GM23338 (cell line): ENCODE measurements around the gene ISCU. TPM values are rescaled to one million over a fixed set of nuclear protein-coding genes. Genes with fewer than 3 reads are reported as not detected.
A peak's percentile ranks its signal among the peaks of the same experiment; 100 is the strongest.

ENCODE experiments used
- ATAC-seq: fragments of 200-7000 bp; cut with Tn5 transposase; 3 replicates; pipeline ENCODE4 v1.9.1; 2020
- DNase-seq: peaks from one replicate; pipeline ENCODE4 v3.0.0-alpha.2; 2015; ENCODE audit warnings: low spot score
- H2AFZ ChIP-seq: fragments of 200-600 bp; sonication (generic); 2 replicates; pipeline ENCODE4 v1.8.0; 2016; ENCODE audit warnings: antibody characterized with exemption, mild to moderate bottlenecking, moderate library complexity
- H3F3A ChIP-seq: fragments of 200-600 bp; sonication (generic); replicated peaks from 2 replicates; pipeline ENCODE4 v1.8.0; 2017; ENCODE audit warnings: antibody characterized with exemption, mixed run types, low read depth
- H3K27ac ChIP-seq: fragments of 200-600 bp; sonication (generic); 2 replicates; pipeline ENCODE4 v1.6.1; 2016; ENCODE audit warnings: low read depth
- H3K27me3 ChIP-seq: fragments of 200-600 bp; sonication (generic); 2 replicates; pipeline ENCODE4 v1.8.0; 2016; ENCODE audit warnings: mild to moderate bottlenecking, mixed run types, moderate library complexity; ENCODE audit not compliant: insufficient read depth
- H3K36me3 ChIP-seq: fragments of 200-600 bp; sonication (generic); 2 replicates; pipeline ENCODE4 v1.8.0; 2016; ENCODE audit warnings: mild to moderate bottlenecking; ENCODE audit not compliant: insufficient read depth
- H3K4me1 ChIP-seq: fragments of 200-600 bp; sonication (generic); 2 replicates; pipeline ENCODE4 v1.8.0; 2016; ENCODE audit warnings: mild to moderate bottlenecking, moderate library complexity; ENCODE audit not compliant: insufficient read depth
- H3K4me2 ChIP-seq: fragments of 200-600 bp; sonication (generic); 2 replicates; pipeline ENCODE4 v1.7.1; 2017; ENCODE audit warnings: mixed run types
- H3K4me3 ChIP-seq: fragments of 200-600 bp; sonication (generic); 2 replicates; pipeline ENCODE4 v1.6.1; 2016; ENCODE audit warnings: mixed run types
- H3K79me2 ChIP-seq: fragments of 200-600 bp; sonication (generic); replicated peaks from 2 replicates; pipeline ENCODE4 v1.8.0; 2017; ENCODE audit warnings: mild to moderate bottlenecking; ENCODE audit not compliant: insufficient read depth
- H3K9me2 ChIP-seq: fragments of 200-600 bp; sonication (generic); 2 replicates; pipeline ENCODE4 v1.8.0; 2017; ENCODE audit not compliant: insufficient read depth
- H4K20me1 ChIP-seq: fragments of 200-600 bp; sonication (generic); replicated peaks from 2 replicates; pipeline ENCODE4 v1.8.0; 2017; ENCODE audit warnings: mild to moderate bottlenecking; ENCODE audit not compliant: insufficient read depth
- H3K27ac Mint-ChIP-seq: 2 replicates; pipeline ENCODE4 v1.8.0; 2020; ENCODE audit warnings: inconsistent platforms, mild to moderate bottlenecking, moderate library complexity, mixed read lengths
- H3K27me3 Mint-ChIP-seq: 3 replicates; pipeline ENCODE4 v1.8.0; 2022; ENCODE audit warnings: low read depth, mild to moderate bottlenecking, moderate library complexity, mixed read lengths, inconsistent platforms; ENCODE audit not compliant: insufficient read depth, poor library complexity
- H3K36me3 Mint-ChIP-seq: 3 replicates; pipeline ENCODE4 v1.8.0; 2021; ENCODE audit warnings: low read depth, mild to moderate bottlenecking, inconsistent platforms, moderate library complexity, mixed read lengths
- H3K4me1 Mint-ChIP-seq: 3 replicates; pipeline ENCODE4 v1.8.0; 2020; ENCODE audit warnings: mild to moderate bottlenecking, inconsistent platforms, mixed read lengths
- H3K4me3 Mint-ChIP-seq: 3 replicates; pipeline ENCODE4 v1.8.0; 2021; ENCODE audit warnings: moderate library complexity, mild to moderate bottlenecking, inconsistent platforms, mixed read lengths
- H3K9me3 Mint-ChIP-seq: 3 replicates; pipeline ENCODE4 v1.8.0; 2020; ENCODE audit warnings: moderate library complexity, mild to moderate bottlenecking, inconsistent platforms, mixed read lengths
- CREB1 ChIP-seq: fragments of 250-450 bp; sonication (Bioruptor Pico); IDR thresholded peaks from 2 replicates; pipeline ENCODE4 v1.5.0; 2020; ENCODE audit warnings: low read depth, mild to moderate bottlenecking, moderate library complexity
- CTCF ChIP-seq, 2 experiments: fragments of 200-600 bp in 1 of 2; sonication (generic) in 1 of 2; conservative IDR thresholded peaks; 2 replicates each; pipeline versions ENCODE4 v1.5.1 to v1.6.1; 2016 to 2017; ENCODE audit warnings: antibody characterized with exemption in 2 of 2, low read depth in 2 of 2, mild to moderate bottlenecking in 2 of 2, moderate library complexity in 1 of 2
- JUNB ChIP-seq: IDR thresholded peaks from one replicate; pipeline ENCODE4 v1.6.1; 2016; ENCODE audit warnings: antibody characterized with exemption; ENCODE audit not compliant: unreplicated experiment
- NANOG ChIP-seq: IDR thresholded peaks from 2 replicates; pipeline ENCODE4 v1.6.1; 2016; ENCODE audit warnings: antibody characterized with exemption, borderline replicate concordance
- POLR2AphosphoS5 ChIP-seq: IDR thresholded peaks from 2 replicates; pipeline ENCODE4 v1.6.1; 2016; ENCODE audit warnings: antibody characterized with exemption, low read depth
- ZNF114 ChIP-seq: fragments of 250-450 bp; sonication (Bioruptor Pico); IDR thresholded peaks from 2 replicates; pipeline ENCODE4 v1.5.0; 2020; ENCODE audit warnings: mild to moderate bottlenecking, moderate library complexity
- polyA plus RNA-seq: library from polyadenylated mRNA; unstranded; fragments of >200 nt; fragmentation: Nextera tagmentation; extraction: Ambion mirVana; gene quantifications from 2 replicates; pipeline ENCODE4 v1.2.1, GENCODE V29; 2016
- total RNA-seq: library from RNA; depleted of rRNA; stranded (reverse); fragments of >200 nt; shearing (Covaris generic); gene quantifications from 2 replicates; pipeline ENCODE4 v1.2.3, GENCODE V29; 2014

The ISCU gene
- total and polyA plus RNA-seq, 2 experiments from 2014 or later = 123 to 129 TPM

GRCh38 chr12:108563136-108563803 is 874 bp downstream of the ISCU start:
- H3K4me3 ChIP-seq = peak overlapping the region; percentile 95
- peaks cover 5% of the 10 kb centered on the region; the same call in 1 of the 2 replicates for H3F3A ChIP-seq
- DNase-seq (peak; percentile 89), ATAC-seq (peak; percentile 47)
- peaks cover 23% of the 10 kb centered on the region for H4K20me1 ChIP-seq
- H3K9me3 Mint-ChIP-seq = no peaks in the 10 kb centered on the region; the same call in 2 of the 3 replicates
- peaks cover 46% of the 10 kb centered on the region for H3K79me2 ChIP-seq
- H3K27me3 Mint-ChIP-seq = no peaks in the 10 kb centered on the region
- TF ChIP-seq JUNB (no peak), POLR2AphosphoS5 (0 out of 2 replicates have a peak, but pooled peaks have one; percentile 20), CTCF (conservative IDR thresholded peaks at IDR 0.05; ENCODE audit: low read depth in 2 of 2) (peak; percentile 84 to 92)
- peak overlapping the region; percentile 89 for H3K4me2 ChIP-seq
- no peaks in the 10 kb centered on the region for H3K9me2 ChIP-seq
- peaks cover 53% of the 10 kb centered on the region for H3K36me3 Mint-ChIP-seq
- H3K4me1 ChIP-seq = no peaks in the 10 kb centered on the region; the same call in 1 of the 2 replicates
- H3K27ac ChIP-seq = peak overlapping the region; percentile 61
- H3K4me3 Mint-ChIP-seq = peak overlapping the region; percentile 100
- H3K4me1 Mint-ChIP-seq = peaks cover 16% of the 10 kb centered on the region
- H3K27me3 ChIP-seq = no peaks in the 10 kb centered on the region
- peak overlapping the region; percentile 96 for H3K27ac Mint-ChIP-seq
- H3K36me3 ChIP-seq = peaks cover 41% of the 10 kb centered on the region
- H2AFZ ChIP-seq = 0 out of 2 replicates have a peak overlapping the region, but pooled peaks have one; percentile 2

GRCh38 chr12:108563804-108564151 is 1.4 kb downstream of the ISCU start:
- Histone ChIP-seq H3K27ac (no peak overlapping the region), H3K27me3 (no peaks in the 10 kb centered on the region), H3K4me3 (no peak overlapping the region; the same call in 1 of the 2 replicates), H3F3A (peaks cover 5% of the 10 kb centered on the region; the same call in 1 of the 2 replicates), H3K9me2 (no peaks in the 10 kb centered on the region), H3K36me3 (peaks cover 46% of the 10 kb centered on the region), H3K4me2 (peak overlapping the region; percentile 89; the same call in 1 of the 2 replicates), H4K20me1 (peaks cover 19% of the 10 kb centered on the region; the same call in 1 of the 2 replicates), H3K79me2 (peaks cover 41% of the 10 kb centered on the region), H3K4me1 (no peaks in the 10 kb centered on the region; the same call in 1 of the 2 replicates), H2AFZ (no peak overlapping the region)
- Mint-ChIP-seq H3K9me3 (no peaks in the 10 kb centered on the region; the same call in 2 of the 3 replicates), H3K36me3 (peaks cover 58% of the 10 kb centered on the region), H3K4me1 (peaks cover 15% of the 10 kb centered on the region), H3K27me3 (no peaks in the 10 kb centered on the region), H3K27ac (no peak overlapping the region), H3K4me3 (peak overlapping the region; percentile 100)
- TF ChIP-seq CTCF (conservative IDR thresholded peaks at IDR 0.05; ENCODE audit: low read depth in 2 of 2) = 0 out of 4 replicates have a peak, but pooled peaks of 1 of the 2 experiments have one; percentile 12
- TF ChIP-seq ZNF114 (CRISPR knock-in tag) = no peak
- TF ChIP-seq NANOG = no peak
- no peak for TF ChIP-seq CREB1 (CRISPR knock-in tag)
- ATAC-seq (no peak), DNase-seq (no peak)
